ENCODE measurements around the gene RPS6KA1.

RPS6KA1 gene

GRCh38 chr1:26530895-26531598 is 1.5 kb downstream of the RPS6KA1 start:
- peak; percentile 40 for DNase-seq (ENCODE audit: low read depth)
- no peak overlapping the region for H3K4me3 ChIP-seq (ENCODE audit: control insufficient read depth, low read depth, low read length)
- TF ChIP-seq CTCF (conservative IDR thresholded peaks at IDR 0.05; ENCODE audit: control insufficient read depth, insufficient read depth, low read depth, low read length): no peak

- no peak for TF ChIP-seq CTCF (conservative IDR thresholded peaks at IDR 0.05; ENCODE audit: control insufficient read depth, insufficient read depth, low read depth, low read length)
- DNase-seq (ENCODE audit: low read depth): no peak
- H3K4me3 ChIP-seq (ENCODE audit: control insufficient read depth, low read depth, low read length): no peak overlapping the region
Observed at GRCh38 chr1:26531651-26532131, 2.1 kb downstream of the RPS6KA1 start.

DNA sequence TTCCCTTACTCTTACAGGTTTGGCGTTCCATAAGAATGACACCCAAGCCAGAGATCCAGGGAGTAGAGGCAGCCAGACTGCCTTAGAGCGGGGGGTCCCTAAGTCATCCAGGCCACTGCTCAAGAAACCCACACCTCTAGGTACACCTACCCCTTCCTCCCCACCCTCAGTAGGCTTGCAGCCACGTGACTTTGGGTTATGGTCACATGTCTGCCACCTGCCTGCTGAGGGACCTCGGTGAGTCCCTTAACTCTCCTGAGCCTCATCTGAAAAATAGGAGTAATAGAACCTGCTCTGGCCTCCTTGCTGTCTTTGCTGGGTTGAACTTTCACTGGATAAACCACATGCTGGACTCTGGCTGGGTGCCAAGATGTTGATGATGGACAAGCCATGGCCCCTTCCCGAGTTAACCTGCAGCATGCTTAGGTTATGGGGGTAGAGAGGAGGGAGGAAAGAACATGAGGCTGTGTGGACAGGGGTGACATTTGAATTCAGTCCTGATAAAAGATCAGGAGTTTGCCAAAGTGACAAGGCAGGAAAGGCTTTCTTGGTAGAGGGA is 4.5 kb downstream of the RPS6KA1 start:
- no peak for DNase-seq (ENCODE audit: low read depth)
- H3K4me3 ChIP-seq (ENCODE audit: control insufficient read depth, low read depth, low read length): no peak overlapping the region
- no peak for TF ChIP-seq CTCF (conservative IDR thresholded peaks at IDR 0.05; ENCODE audit: control insufficient read depth, insufficient read depth, low read depth, low read length)

DNA sequence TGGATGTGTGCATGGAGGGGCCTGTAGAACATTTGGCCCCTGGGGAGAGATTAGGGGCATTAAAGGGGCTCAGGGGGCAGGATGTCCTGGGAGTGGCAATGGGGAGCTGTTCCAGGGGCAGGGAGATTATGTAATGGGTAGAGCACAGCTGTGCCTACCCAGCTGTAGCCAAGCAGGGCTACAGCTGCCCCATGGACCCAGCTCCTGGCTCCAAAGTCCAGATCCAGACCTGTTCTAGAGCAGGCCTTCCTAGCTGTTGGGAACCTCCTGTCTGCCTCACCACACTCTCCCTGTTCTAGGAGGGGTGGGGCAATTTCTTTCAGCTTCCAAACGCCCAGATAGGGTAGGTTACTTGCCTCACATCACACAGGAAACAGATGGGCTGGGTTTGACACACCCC is 5.6 kb downstream of the RPS6KA1 start:
- DNase-seq (ENCODE audit: low read depth): no peak
- TF ChIP-seq CTCF (conservative IDR thresholded peaks at IDR 0.05; ENCODE audit: control insufficient read depth, insufficient read depth, low read depth, low read length): no peak
- no peak overlapping the region for H3K4me3 ChIP-seq (ENCODE audit: control insufficient read depth, low read depth, low read length)

- no peak for DNase-seq (ENCODE audit: low read depth)
- H3K4me3 ChIP-seq (ENCODE audit: control insufficient read depth, low read depth, low read length): no peak overlapping the region
- TF ChIP-seq CTCF (conservative IDR thresholded peaks at IDR 0.05; ENCODE audit: control insufficient read depth, insufficient read depth, low read depth, low read length): no peak
Observed at GRCh38 chr1:26536081-26536480, 6.5 kb downstream of the RPS6KA1 start.

GRCh38 chr1:26536521-26536920 is 7.0 kb downstream of the RPS6KA1 start:
- no peak for DNase-seq (ENCODE audit: low read depth)
- no peak for TF ChIP-seq CTCF (conservative IDR thresholded peaks at IDR 0.05; ENCODE audit: control insufficient read depth, insufficient read depth, low read depth, low read length)
- no peak overlapping the region for H3K4me3 ChIP-seq (ENCODE audit: control insufficient read depth, low read depth, low read length)

Data from fibroblast of mammary gland (primary cell).